Adrenal gland (tissue), 5 donors: Measurements from ENCODE around the gene PRRC2A.

ENCODE experiments used
- POLR2A ChIP-seq, 2 donors: fragments of 450-650 bp; IDR thresholded peaks; one replicate each; pipeline ENCODE4 v1.6.1; 2017; ENCODE audit warnings: antibody characterized with exemption in 2 of 2, mild to moderate bottlenecking in 2 of 2, moderate library complexity in 1 of 2
- TF ChIP-seq, protein P1 (sequence below), 6 experiments: fragments of 450-650 bp in 4 of 6; fragments of 200-600 bp in 2 of 6; sonication (generic) in 1 of 6; IDR thresholded peaks; 1 replicate in 5 of 6; 2 replicates in 1 of 6; pipeline versions ENCODE4 v1.5.1 to v1.8.0; 2016 to 2021; ENCODE audit warnings: antibody characterized with exemption in 6 of 6, mild to moderate bottlenecking in 2 of 6, moderate library complexity in 1 of 6
- donor health status: DM: no; HTN: no; CAD: no.

DNA sequence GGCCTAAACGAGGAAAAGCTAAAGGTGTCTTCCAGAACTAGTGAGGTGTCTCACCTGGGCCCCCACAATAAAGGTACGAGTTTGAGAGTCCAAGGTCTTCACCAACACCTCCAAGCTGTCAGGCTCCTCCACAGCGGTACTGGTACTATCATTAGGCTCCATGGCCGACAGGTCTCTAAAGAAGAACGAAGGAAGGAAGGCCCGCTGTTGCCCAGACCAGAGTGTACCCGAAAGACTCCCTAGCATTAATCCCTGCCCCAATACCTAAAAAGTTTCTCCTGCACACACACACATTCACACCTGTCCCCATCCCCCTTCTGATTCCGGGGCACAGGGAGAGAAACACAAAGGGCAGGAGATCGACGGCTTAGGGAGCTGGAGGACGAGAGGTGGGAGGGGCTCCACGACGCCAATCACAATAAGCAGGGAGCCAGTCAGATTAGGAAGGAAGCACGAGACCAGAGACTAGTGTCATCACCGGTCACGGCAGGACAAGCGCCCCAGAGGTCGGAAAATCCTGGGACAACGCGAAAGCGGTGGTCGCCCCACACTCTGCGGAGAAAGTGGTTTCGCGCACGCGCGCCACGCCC lies 31.2 kb downstream of the PRRC2A start:
- TF ChIP-seq POLR2A (IDR thresholded peaks at IDR 0.05), result peak in 1 of 2 donors; percentile 9
- TF ChIP-seq, protein P1, sequence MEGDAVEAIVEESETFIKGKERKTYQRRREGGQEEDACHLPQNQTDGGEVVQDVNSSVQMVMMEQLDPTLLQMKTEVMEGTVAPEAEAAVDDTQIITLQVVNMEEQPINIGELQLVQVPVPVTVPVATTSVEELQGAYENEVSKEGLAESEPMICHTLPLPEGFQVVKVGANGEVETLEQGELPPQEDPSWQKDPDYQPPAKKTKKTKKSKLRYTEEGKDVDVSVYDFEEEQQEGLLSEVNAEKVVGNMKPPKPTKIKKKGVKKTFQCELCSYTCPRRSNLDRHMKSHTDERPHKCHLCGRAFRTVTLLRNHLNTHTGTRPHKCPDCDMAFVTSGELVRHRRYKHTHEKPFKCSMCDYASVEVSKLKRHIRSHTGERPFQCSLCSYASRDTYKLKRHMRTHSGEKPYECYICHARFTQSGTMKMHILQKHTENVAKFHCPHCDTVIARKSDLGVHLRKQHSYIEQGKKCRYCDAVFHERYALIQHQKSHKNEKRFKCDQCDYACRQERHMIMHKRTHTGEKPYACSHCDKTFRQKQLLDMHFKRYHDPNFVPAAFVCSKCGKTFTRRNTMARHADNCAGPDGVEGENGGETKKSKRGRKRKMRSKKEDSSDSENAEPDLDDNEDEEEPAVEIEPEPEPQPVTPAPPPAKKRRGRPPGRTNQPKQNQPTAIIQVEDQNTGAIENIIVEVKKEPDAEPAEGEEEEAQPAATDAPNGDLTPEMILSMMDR (IDR thresholded peaks at IDR 0.05), result peak in 1 of 6 experiments; percentile 4
